CD4-positive, alpha-beta T cell treated with Interleukin-1 beta for 1 hour (primary cell): ENCODE measurements around the gene QRSL1.
A peak's percentile ranks its signal among the peaks of the same experiment; 100 is the strongest.
"Not testable (repeated sequence)": the region's sequence is repeated elsewhere in the genome, so short reads cannot be mapped to it uniquely, and the experiment has no call there.

ENCODE experiments used
- DNase-seq, 2 donors: peaks; one replicate each; pipeline ENCODE4 v3.0.0-alpha.2; 2020 to 2022

QRSL1 gene

GRCh38 chr6:106685833-106686232, 56.5 kb downstream of the QRSL1 start:
- DNase-seq = no peak

GRCh38 chr6:106688177-106688951, 59.0 kb downstream of the QRSL1 start:
- no peak for DNase-seq

GRCh38 chr6:106692112-106692818, 62.9 kb downstream of the QRSL1 start:
- DNase-seq = no peak

- DNase-seq = no peak
Observed at GRCh38 chr6:106692819-106693208, 63.4 kb downstream of the QRSL1 start.

- DNase-seq = no peak
Observed at GRCh38 chr6:106693418-106693817, 64.0 kb downstream of the QRSL1 start.

- no peak for DNase-seq
Observed at GRCh38 chr6:106694343-106694742, 65.0 kb downstream of the QRSL1 start.

GRCh38 chr6:106700581-106700980, 71.2 kb downstream of the QRSL1 start:
- no peak for DNase-seq

GRCh38 chr6:106701201-106701600, 71.8 kb downstream of the QRSL1 start:
- not testable (repeated sequence) for DNase-seq

- no peak for DNase-seq
Observed at GRCh38 chr6:106702046-106702445, 72.7 kb downstream of the QRSL1 start.

- DNase-seq = peak in 1 of 2 donors; percentile 40
Observed at GRCh38 chr6:106702451-106703110, 73.2 kb downstream of the QRSL1 start.

GRCh38 chr6:106704327-106704726, 74.9 kb downstream of the QRSL1 start:
- no peak for DNase-seq

- DNase-seq = no peak
Observed at GRCh38 chr6:106705156-106705555, 75.8 kb downstream of the QRSL1 start.

- DNase-seq = no peak
Observed at GRCh38 chr6:106710580-106710979, 81.2 kb downstream of the QRSL1 start.

GRCh38 chr6:106714281-106714680, 84.9 kb downstream of the QRSL1 start:
- DNase-seq = no peak

GRCh38 chr6:106715922-106716321, 86.5 kb downstream of the QRSL1 start:
- DNase-seq = no peak

- no peak for DNase-seq
Observed at GRCh38 chr6:106716966-106717365, 87.6 kb downstream of the QRSL1 start.
